ENCODE data around the gene DOCK11. TPM values are rescaled to one million over a fixed set of nuclear protein-coding genes. Genes with fewer than 3 reads are reported as not detected.

Gene DOCK11
- total RNA-seq, 1 experiment from 2014 or later, result 3.0 TPM

DNA sequence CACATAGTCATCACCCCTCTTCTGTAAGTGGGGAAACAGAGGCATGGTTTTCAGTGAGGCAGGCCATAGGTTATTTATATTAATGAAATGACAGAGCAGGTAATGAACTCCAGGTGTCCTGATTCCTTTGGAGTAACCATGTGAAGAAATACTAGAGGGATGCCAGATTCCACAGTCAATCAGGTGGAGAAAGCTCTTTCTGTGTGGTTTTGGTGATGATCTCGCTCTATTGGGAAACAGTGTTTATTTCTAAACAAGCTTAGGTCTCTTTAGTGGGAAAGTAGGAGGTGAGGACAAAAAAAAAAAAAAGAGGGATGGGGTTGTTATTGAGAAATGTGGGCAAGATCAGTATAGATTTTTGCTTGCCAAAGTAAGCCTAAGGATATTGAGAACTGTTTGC is 12.2 kb downstream of the DOCK11 start:
- no peaks in the 10 kb centered on the region for H3F3A ChIP-seq (ENCODE audit: low read length, unreplicated experiment)
- H3K79me2 ChIP-seq (ENCODE audit: low read length), result no peaks in the 10 kb centered on the region
- no peak overlapping the region for H3K4me3 ChIP-seq (ENCODE audit: low read length)
- H3K27me3 ChIP-seq (ENCODE audit: low read length), result no peaks in the 10 kb centered on the region
- intact Hi-C loops (cut with micrococcal nuclease), result no loop called here
- no peaks in the 10 kb centered on the region for H3K4me1 ChIP-seq (ENCODE audit: insufficient read depth, low read length)
- BruUV-seq (replicated peaks), result no TSS peak
- H3K9ac ChIP-seq (ENCODE audit: low read length), result no peak overlapping the region
- ATAC-seq (no peak), DNase-seq (no peak)
- CTCF ChIA-PET, result no interaction called here
- POLR2A ChIA-PET (ENCODE audit: unreplicated experiment), result no interaction called here
- H3K36me3 ChIP-seq (ENCODE audit: low read depth, low read length), result no peaks in the 10 kb centered on the region
- H3K27ac ChIP-seq (ENCODE audit: low read length), result no peak overlapping the region
- H3K9me3 ChIP-seq (ENCODE audit: low read length), result no peaks in the 10 kb centered on the region
- no peak overlapping the region for H2AFZ ChIP-seq (ENCODE audit: low read length)
- TF ChIP-seq CTCF (conservative IDR thresholded peaks at IDR 0.05; ENCODE audit: low read depth, low read length), result no peak
- TF ChIP-seq EZH2 (IDR thresholded peaks at IDR 0.05; ENCODE audit: low read length, unreplicated experiment), result no peak
- TF ChIP-seq EZH2phosphoT487 (IDR thresholded peaks at IDR 0.05; ENCODE audit: borderline replicate concordance, low read length), result no peak
- no peak overlapping the region for H3K4me2 ChIP-seq (ENCODE audit: low read length)
- no peaks in the 10 kb centered on the region for H3K9me2 ChIP-seq (replicated peaks; ENCODE audit: low read length)
- H4K20me1 ChIP-seq (ENCODE audit: low read length), result no peaks in the 10 kb centered on the region

DNA sequence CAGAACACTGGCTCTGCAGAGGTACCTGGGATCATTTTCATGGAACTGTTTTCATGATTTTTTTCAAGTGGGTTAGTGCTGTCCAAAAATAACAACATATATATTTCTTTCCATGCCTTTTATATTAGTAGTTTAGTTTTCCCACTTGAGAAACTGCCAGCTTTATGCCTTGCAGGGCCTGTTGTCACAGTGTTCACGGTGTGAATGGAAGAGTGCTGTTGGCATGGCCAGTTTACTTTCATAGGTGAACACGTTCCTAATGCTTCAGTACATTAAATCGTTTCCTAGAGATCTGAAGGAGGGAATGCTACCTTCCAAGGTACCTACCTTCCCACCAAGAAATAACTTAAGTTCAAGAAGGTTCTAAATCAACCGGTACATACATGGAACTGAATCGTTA is 12.6 kb downstream of the DOCK11 start:
- Histone ChIP-seq H3K27me3 (ENCODE audit: low read length) (no peaks in the 10 kb centered on the region), H3K36me3 (ENCODE audit: low read depth, low read length) (no peaks in the 10 kb centered on the region), H3F3A (ENCODE audit: low read length, unreplicated experiment) (no peaks in the 10 kb centered on the region), H4K20me1 (ENCODE audit: low read length) (no peaks in the 10 kb centered on the region), H3K4me2 (ENCODE audit: low read length) (no peak overlapping the region), H3K9me3 (ENCODE audit: low read length) (no peaks in the 10 kb centered on the region), H3K79me2 (ENCODE audit: low read length) (no peaks in the 10 kb centered on the region), H3K4me1 (ENCODE audit: insufficient read depth, low read length) (no peaks in the 10 kb centered on the region), H3K9ac (ENCODE audit: low read length) (no peak overlapping the region), H3K27ac (ENCODE audit: low read length) (no peak overlapping the region), H3K9me2 (replicated peaks; ENCODE audit: low read length) (no peaks in the 10 kb centered on the region), H2AFZ (ENCODE audit: low read length) (no peak overlapping the region), H3K4me3 (ENCODE audit: low read length) (no peak overlapping the region)
- TF ChIP-seq CTCF (conservative IDR thresholded peaks at IDR 0.05; ENCODE audit: low read depth, low read length) (no peak), EZH2phosphoT487 (IDR thresholded peaks at IDR 0.05; ENCODE audit: borderline replicate concordance, low read length) (no peak), EZH2 (IDR thresholded peaks at IDR 0.05; ENCODE audit: low read length, unreplicated experiment) (no peak)
- no TSS peak for BruUV-seq (replicated peaks)
- DNase-seq, result no peak
- intact Hi-C loops (cut with micrococcal nuclease), result no loop called here
- no peak for ATAC-seq
- ChIA-PET POLR2A (ENCODE audit: unreplicated experiment) (interaction anchor here (0.6 kb wide), 1 partner anchor 12 kb away, joined by 3 read pairs; no protein-coding TSS in a partner anchor), CTCF (no interaction called here)

DNA sequence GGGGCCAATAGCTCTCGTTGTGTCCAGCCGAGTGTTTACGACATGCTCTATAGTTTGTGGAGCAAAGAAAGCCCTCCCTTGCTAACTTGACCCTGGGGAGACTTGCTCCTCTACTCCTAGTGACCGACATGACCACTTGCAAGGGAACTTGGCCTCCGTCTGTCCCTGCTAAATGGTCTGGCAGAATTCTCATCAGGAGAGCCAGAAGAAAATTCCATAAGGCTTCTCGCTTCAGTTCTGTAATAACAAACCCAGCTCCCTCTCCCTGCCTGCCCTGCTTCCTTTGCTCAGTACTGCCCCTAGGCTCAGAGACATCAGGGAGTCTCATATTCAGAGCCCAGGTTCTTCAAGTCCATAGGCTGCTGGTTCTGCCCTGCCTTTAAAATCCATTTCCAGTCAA is 13.0 kb downstream of the DOCK11 start:
- no peak overlapping the region for H2AFZ ChIP-seq (ENCODE audit: low read length)
- H3F3A ChIP-seq (ENCODE audit: low read length, unreplicated experiment), result no peaks in the 10 kb centered on the region
- no peak overlapping the region for H3K27ac ChIP-seq (ENCODE audit: low read length)
- H3K4me1 ChIP-seq (ENCODE audit: insufficient read depth, low read length), result no peaks in the 10 kb centered on the region
- ChIA-PET POLR2A (ENCODE audit: unreplicated experiment) (interaction anchor here (0.6 kb wide), 1 partner anchor 12 kb away, joined by 3 read pairs; no protein-coding TSS in a partner anchor), CTCF (no interaction called here)
- H3K4me3 ChIP-seq (ENCODE audit: low read length), result no peak overlapping the region
- H4K20me1 ChIP-seq (ENCODE audit: low read length), result no peaks in the 10 kb centered on the region
- H3K9me3 ChIP-seq (ENCODE audit: low read length), result no peaks in the 10 kb centered on the region
- intact Hi-C loops (cut with micrococcal nuclease), result no loop called here
- no peak for DNase-seq
- no TSS peak for BruUV-seq (replicated peaks)
- H3K4me2 ChIP-seq (ENCODE audit: low read length), result no peak overlapping the region
- no peak for ATAC-seq
- TF ChIP-seq EZH2phosphoT487 (IDR thresholded peaks at IDR 0.05; ENCODE audit: borderline replicate concordance, low read length), result no peak
- no peak for TF ChIP-seq EZH2 (IDR thresholded peaks at IDR 0.05; ENCODE audit: low read length, unreplicated experiment)
- TF ChIP-seq CTCF (conservative IDR thresholded peaks at IDR 0.05; ENCODE audit: low read depth, low read length), result no peak
- no peaks in the 10 kb centered on the region for H3K79me2 ChIP-seq (ENCODE audit: low read length)
- no peaks in the 10 kb centered on the region for H3K36me3 ChIP-seq (ENCODE audit: low read depth, low read length)
- H3K9me2 ChIP-seq (replicated peaks; ENCODE audit: low read length), result no peaks in the 10 kb centered on the region
- H3K9ac ChIP-seq (ENCODE audit: low read length), result no peak overlapping the region
- H3K27me3 ChIP-seq (ENCODE audit: low read length), result no peaks in the 10 kb centered on the region
